ENCODE results near the gene AUTS2. TPM values are rescaled to one million over a fixed set of nuclear protein-coding genes. Genes with fewer than 3 reads are reported as not detected.

Gene AUTS2
- total RNA-seq, 4 donors from 2014 or later: 29.8 to 114 (median 59.4) TPM

DNA sequence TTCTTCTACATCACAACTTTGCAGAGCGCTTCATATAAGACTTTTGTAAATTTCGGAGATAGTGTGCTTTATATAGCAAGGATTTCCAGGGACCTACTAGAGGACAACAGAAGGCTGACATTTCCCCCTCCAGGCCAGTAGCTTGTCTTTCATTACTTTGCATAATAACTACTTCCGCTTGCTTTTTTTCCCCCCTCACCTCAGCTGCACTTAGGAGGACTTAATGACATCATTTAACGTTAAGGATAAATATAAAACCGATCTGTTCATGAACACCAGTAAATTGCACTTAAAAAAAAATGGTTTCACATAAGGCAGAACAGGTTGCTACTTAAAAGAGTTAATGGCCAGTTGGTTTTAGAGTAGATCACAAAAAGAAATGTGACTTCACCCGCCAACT lies 172.3 kb downstream of the AUTS2 start:
- 81 to 92% methylated on average over 2 to 6 of the region's 6 CpGs for WGBS, 2 donors (ENCODE audit: low coverage in 1 of 2)
- Histone ChIP-seq H3K4me1 (peaks cover 0 to 7% (median 0%) of the 10 kb centered on the region in 4 donors), H3K27ac (no peak overlapping the region), H3K27me3 (no peaks in the 10 kb centered on the region), H3K9me3 (no peaks in the 10 kb centered on the region), H3K4me3 (no peak overlapping the region), H3K36me3 (no peaks in the 10 kb centered on the region)
- in situ Hi-C loops (cut with MboI; ENCODE audit: low pct_ligation_motif_present in 1 of 4, low pct_unique_long_range_greater_than_20kb in 1 of 4, low sequenced_read_pairs in 3 of 4): no loop called here
- DNase-seq: no peak
- TF ChIP-seq EP300 (IDR thresholded peaks at IDR 0.05; ENCODE audit: low read depth): no peak
- no peak for TF ChIP-seq CTCF (IDR thresholded peaks at IDR 0.05)
- TF ChIP-seq POLR2AphosphoS5 (IDR thresholded peaks at IDR 0.05): no peak
- TF ChIP-seq POLR2A (IDR thresholded peaks at IDR 0.05): no peak
- intact Hi-C loops (cut with DNase I; ENCODE audit: low total_unique reads): no loop called here

DNA sequence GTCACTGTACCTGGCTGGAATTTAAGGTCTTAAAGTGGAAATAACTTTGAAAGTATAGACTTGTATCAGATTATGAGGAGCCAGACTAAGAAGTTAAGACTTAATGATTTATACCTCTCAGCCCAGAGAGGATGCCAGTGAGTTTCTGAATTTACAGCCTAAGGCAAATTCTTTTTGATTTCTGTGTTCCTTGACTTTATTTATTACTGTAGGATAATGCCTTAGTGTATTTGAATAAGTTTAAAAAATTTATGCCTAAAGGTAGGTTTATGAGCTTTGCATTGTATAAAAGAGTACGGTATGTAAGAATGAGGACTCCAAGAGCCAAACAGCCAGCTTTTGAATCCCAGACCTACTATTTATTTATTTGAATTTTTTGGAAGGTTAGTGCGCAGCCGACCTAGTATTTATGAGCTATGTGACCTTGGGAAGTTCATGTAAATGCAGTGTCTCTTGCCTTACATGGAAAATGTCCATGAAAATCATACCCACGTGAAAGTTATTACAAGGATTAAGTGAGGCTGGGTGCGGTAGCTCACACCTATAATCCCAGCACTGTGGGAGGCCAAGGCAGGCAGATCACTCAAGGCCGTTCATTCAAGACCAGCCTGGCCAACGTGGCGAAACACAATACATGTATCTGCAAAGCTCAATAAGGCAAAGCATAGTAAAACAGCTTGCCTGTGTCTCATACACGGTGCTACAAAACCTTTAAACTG lies 174.6 kb downstream of the AUTS2 start:
- in situ Hi-C loops (cut with MboI; ENCODE audit: low pct_ligation_motif_present in 1 of 4, low pct_unique_long_range_greater_than_20kb in 1 of 4, low sequenced_read_pairs in 3 of 4): no loop called here
- 47 to 58% methylated on average over 8 to 9 of the region's 9 CpGs for WGBS, 2 donors (ENCODE audit: low coverage in 1 of 2)
- intact Hi-C loops (cut with DNase I; ENCODE audit: low total_unique reads): no loop called here
- DNase-seq: no peak
- no peak for TF ChIP-seq POLR2A (IDR thresholded peaks at IDR 0.05)
- TF ChIP-seq EP300 (IDR thresholded peaks at IDR 0.05; ENCODE audit: low read depth): no peak
- TF ChIP-seq CTCF (IDR thresholded peaks at IDR 0.05): no peak
- TF ChIP-seq POLR2AphosphoS5 (IDR thresholded peaks at IDR 0.05): peak in 1 of 3 donors; percentile 12
- H3K27ac ChIP-seq: peak overlapping the region in 3 of 4 donors; percentile 1 to 49 (median 32)
- H3K4me3 ChIP-seq: no peak overlapping the region
- H3K4me1 ChIP-seq: peaks cover 0 to 7% (median 0%) of the 10 kb centered on the region in 4 donors
- no peaks in the 10 kb centered on the region for H3K36me3 ChIP-seq
- no peaks in the 10 kb centered on the region for H3K9me3 ChIP-seq
- no peaks in the 10 kb centered on the region for H3K27me3 ChIP-seq

GRCh38 chr7:69773535-69774225 lies 175.4 kb downstream of the AUTS2 start:
- WGBS, 2 donors (ENCODE audit: low coverage in 1 of 2): 69% methylated on average over 9 of the region's 9 CpGs; no CpG with 5 or more reads in 1 of the 2 donors
- H3K27me3 ChIP-seq: no peaks in the 10 kb centered on the region
- TF ChIP-seq EP300 (IDR thresholded peaks at IDR 0.05; ENCODE audit: low read depth): no peak
- no peak for TF ChIP-seq POLR2AphosphoS5 (IDR thresholded peaks at IDR 0.05)
- TF ChIP-seq POLR2A (IDR thresholded peaks at IDR 0.05): no peak
- TF ChIP-seq CTCF (IDR thresholded peaks at IDR 0.05): no peak
- no peaks in the 10 kb centered on the region for H3K9me3 ChIP-seq
- H3K36me3 ChIP-seq: no peaks in the 10 kb centered on the region
- H3K27ac ChIP-seq: peak overlapping the region in 3 of 4 donors; percentile 1 to 49 (median 32)
- peaks cover 0 to 7% (median 0%) of the 10 kb centered on the region in 4 donors for H3K4me1 ChIP-seq
- intact Hi-C loops (cut with DNase I; ENCODE audit: low total_unique reads): no loop called here
- DNase-seq: no peak
- in situ Hi-C loops (cut with MboI; ENCODE audit: low pct_ligation_motif_present in 1 of 4, low pct_unique_long_range_greater_than_20kb in 1 of 4, low sequenced_read_pairs in 3 of 4): no loop called here
- no peak overlapping the region for H3K4me3 ChIP-seq

DNA sequence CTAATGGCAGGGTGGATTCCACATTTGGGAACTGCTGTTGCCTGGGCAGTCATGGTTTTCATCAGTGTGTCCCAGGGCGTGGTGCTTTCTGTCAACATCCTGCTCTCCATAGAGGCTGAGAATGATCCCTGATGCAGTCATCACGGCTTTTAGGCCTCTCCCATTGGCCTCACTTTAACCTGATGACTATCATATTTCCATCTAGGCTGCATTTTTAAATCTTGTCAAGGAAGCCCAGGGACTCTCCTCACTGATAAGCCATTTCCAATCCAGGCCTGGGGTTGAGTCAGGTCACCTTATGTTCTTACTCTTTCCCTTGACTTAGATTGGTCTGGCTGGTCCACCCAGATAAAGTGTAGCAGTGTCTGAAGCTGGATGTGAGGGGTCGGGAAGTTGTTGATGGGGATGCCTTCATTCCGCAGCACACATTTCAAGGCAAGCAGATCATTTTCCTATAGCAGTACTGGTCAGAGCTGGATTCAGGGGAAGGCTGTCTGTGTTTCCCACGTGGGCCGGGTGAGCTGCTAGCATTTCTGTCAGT lies 177.0 kb downstream of the AUTS2 start:
- DNase-seq: no peak
- in situ Hi-C loops (cut with MboI; ENCODE audit: low pct_ligation_motif_present in 1 of 4, low pct_unique_long_range_greater_than_20kb in 1 of 4, low sequenced_read_pairs in 3 of 4): no loop called here
- intact Hi-C loops (cut with DNase I; ENCODE audit: low total_unique reads): loop anchor here (5.0 kb wide), 1 partner anchor 758 kb away; no protein-coding TSS in a partner anchor
- Histone ChIP-seq H3K27ac (no peak overlapping the region), H3K9me3 (no peaks in the 10 kb centered on the region), H3K4me1 (peaks cover 0 to 7% (median 0%) of the 10 kb centered on the region in 4 donors), H3K36me3 (no peaks in the 10 kb centered on the region), H3K27me3 (no peaks in the 10 kb centered on the region), H3K4me3 (no peak overlapping the region)
- TF ChIP-seq POLR2A (IDR thresholded peaks at IDR 0.05) (no peak), EP300 (IDR thresholded peaks at IDR 0.05; ENCODE audit: low read depth) (no peak), POLR2AphosphoS5 (IDR thresholded peaks at IDR 0.05) (no peak)
- WGBS, 2 donors (ENCODE audit: low coverage in 1 of 2): 72 to 87% methylated on average over 3 to 6 of the region's 6 CpGs
